ENCODE results near the gene ENPP6.
A peak's percentile ranks its signal among the peaks of the same experiment; 100 is the strongest.
"Not testable (repeated sequence)": the region's sequence is repeated elsewhere in the genome, so short reads cannot be mapped to it uniquely, and the experiment has no call there.

ENPP6 gene

GRCh38 chr4:184148738-184149637 is 68.7 kb downstream of the ENPP6 start:
- DNase-seq (ENCODE audit: low spot score): no peak

GRCh38 chr4:184147858-184148737 is 69.6 kb downstream of the ENPP6 start:
- DNase-seq (ENCODE audit: low spot score): no peak

GRCh38 chr4:184146951-184147350 is 70.7 kb downstream of the ENPP6 start:
- no peak for DNase-seq (ENCODE audit: low spot score)

GRCh38 chr4:184145596-184145995 is 72.1 kb downstream of the ENPP6 start:
- DNase-seq (ENCODE audit: low spot score): no peak

- DNase-seq (ENCODE audit: low spot score): no peak
Measured at GRCh38 chr4:184143770-184144564, 73.7 kb downstream of the ENPP6 start.

- no peak for DNase-seq (ENCODE audit: low spot score)
Measured at GRCh38 chr4:184142121-184143000, 75.3 kb downstream of the ENPP6 start.

GRCh38 chr4:184140901-184141300 is 76.8 kb downstream of the ENPP6 start:
- not testable (repeated sequence) for DNase-seq (ENCODE audit: low spot score)

- no peak for DNase-seq (ENCODE audit: low spot score)
Measured at GRCh38 chr4:184136525-184136924, 81.1 kb downstream of the ENPP6 start.

- no peak for DNase-seq (ENCODE audit: low spot score)
Measured at GRCh38 chr4:184126800-184127199, 90.9 kb downstream of the ENPP6 start.

- peak; percentile 0 for DNase-seq (ENCODE audit: low spot score)
Measured at GRCh38 chr4:184122631-184123408, 94.9 kb downstream of the ENPP6 start.

GRCh38 chr4:184120549-184121127 is 97.0 kb downstream of the ENPP6 start:
- DNase-seq (ENCODE audit: low spot score): peak; percentile 3

GRCh38 chr4:184117662-184118199 is 99.9 kb downstream of the ENPP6 start:
- DNase-seq (ENCODE audit: low spot score): no peak

- DNase-seq (ENCODE audit: low spot score): no peak
Measured at GRCh38 chr4:184115399-184115798, 102.3 kb downstream of the ENPP6 start.

GRCh38 chr4:184114431-184114830 is 103.2 kb downstream of the ENPP6 start:
- peak; percentile 13 for DNase-seq (ENCODE audit: low spot score)

GRCh38 chr4:184112006-184112550 is 105.6 kb downstream of the ENPP6 start:
- peak; percentile 1 for DNase-seq (ENCODE audit: low spot score)

GRCh38 chr4:184111233-184111832 is 106.3 kb downstream of the ENPP6 start:
- DNase-seq (ENCODE audit: low spot score): peak; percentile 4

- DNase-seq (ENCODE audit: low spot score): peak; percentile 1
Measured at GRCh38 chr4:184110452-184111224, 107.0 kb downstream of the ENPP6 start.

- no peak for DNase-seq (ENCODE audit: low spot score)
Measured at GRCh38 chr4:184108006-184108501, 109.6 kb downstream of the ENPP6 start.
